HEK293T (cell line): ENCODE results near the gene IDE.

Experiments used
- CTCF ChIA-PET: fragments of 350-600 bp; formaldehyde crosslinking; extraction: SDS; loops from one replicate; lab custom pipeline; 2021; ENCODE audit warnings: antibody characterized with exemption, inconsistent platforms; lab: Yijun Ruan, JAX
- POLR2A ChIA-PET: fragments of 350-600 bp; formaldehyde crosslinking; extraction: SDS; loops from one replicate; lab custom pipeline; 2020; ENCODE audit warnings: antibody characterized with exemption, inconsistent platforms; lab: Yijun Ruan, JAX
- DNase-seq: peaks from one replicate; pipeline ENCODE4 v3.0.0; 2012; ENCODE audit warnings: mixed read lengths; ENCODE audit errors: extremely low spot score
- ARNT ChIP-seq: fragments of 450-650 bp; IDR thresholded peaks from 2 replicates; pipeline ENCODE4 v1.6.1; 2017; ENCODE audit warnings: mild to moderate bottlenecking
- BHLHE40 ChIP-seq: fragments of 450-650 bp; IDR thresholded peaks from 2 replicates; pipeline ENCODE4 v1.6.1; 2016; ENCODE audit warnings: mild to moderate bottlenecking, moderate library complexity, borderline replicate concordance
- CTBP1 ChIP-seq: fragments of 450-650 bp; IDR thresholded peaks from 2 replicates; pipeline ENCODE4 v1.6.1; 2016; ENCODE audit warnings: borderline replicate concordance
- ELF4 ChIP-seq: fragments of 450-650 bp; IDR thresholded peaks from 2 replicates; pipeline ENCODE4 v1.6.1; 2017; ENCODE audit warnings: antibody characterized with exemption
- FOXA1 ChIP-seq: fragments of 450-650 bp; IDR thresholded peaks from 2 replicates; pipeline ENCODE4 v1.6.1; 2016; ENCODE audit warnings: mild to moderate bottlenecking
- FOXK2 ChIP-seq: fragments of 450-650 bp; IDR thresholded peaks from 2 replicates; pipeline ENCODE4 v1.6.1; 2016; ENCODE audit warnings: mild to moderate bottlenecking
- FOXM1 ChIP-seq: fragments of 450-650 bp; IDR thresholded peaks from 2 replicates; pipeline ENCODE4 v1.6.1; 2017; ENCODE audit warnings: mild to moderate bottlenecking, borderline replicate concordance
- HDGF ChIP-seq: fragments of 450-650 bp; IDR thresholded peaks from 2 replicates; pipeline ENCODE4 v1.6.1; 2017; ENCODE audit warnings: antibody characterized with exemption, borderline replicate concordance
- L3MBTL2 ChIP-seq: fragments of 450-650 bp; conservative IDR thresholded peaks from 2 replicates; pipeline ENCODE4 v1.6.1; 2016; ENCODE audit warnings: mild to moderate bottlenecking
- LEF1 ChIP-seq: fragments of 450-650 bp; IDR thresholded peaks from 2 replicates; pipeline ENCODE4 v1.6.1; 2017; ENCODE audit warnings: mild to moderate bottlenecking, borderline replicate concordance
- NFRKB ChIP-seq: fragments of 450-650 bp; IDR thresholded peaks from 2 replicates; pipeline ENCODE4 v1.6.1; 2016; ENCODE audit warnings: mild to moderate bottlenecking, moderate library complexity
- SP1 ChIP-seq: fragments of 450-650 bp; IDR thresholded peaks from 2 replicates; pipeline ENCODE4 v1.6.1; 2017
- SUZ12 ChIP-seq: fragments of 450-650 bp; IDR thresholded peaks from 2 replicates; pipeline ENCODE4 v1.6.1; 2016; ENCODE audit warnings: mild to moderate bottlenecking
- TARDBP ChIP-seq: fragments of 450-650 bp; IDR thresholded peaks from 2 replicates; pipeline ENCODE4 v1.6.1; 2016
- ZNF384 ChIP-seq: fragments of 450-650 bp; IDR thresholded peaks from 2 replicates; pipeline ENCODE4 v1.6.1; 2016
- TF ChIP-seq, protein P1 (sequence below): fragments of 450-650 bp; IDR thresholded peaks from 2 replicates; pipeline ENCODE4 v1.6.1; 2016

IDE gene

DNA sequence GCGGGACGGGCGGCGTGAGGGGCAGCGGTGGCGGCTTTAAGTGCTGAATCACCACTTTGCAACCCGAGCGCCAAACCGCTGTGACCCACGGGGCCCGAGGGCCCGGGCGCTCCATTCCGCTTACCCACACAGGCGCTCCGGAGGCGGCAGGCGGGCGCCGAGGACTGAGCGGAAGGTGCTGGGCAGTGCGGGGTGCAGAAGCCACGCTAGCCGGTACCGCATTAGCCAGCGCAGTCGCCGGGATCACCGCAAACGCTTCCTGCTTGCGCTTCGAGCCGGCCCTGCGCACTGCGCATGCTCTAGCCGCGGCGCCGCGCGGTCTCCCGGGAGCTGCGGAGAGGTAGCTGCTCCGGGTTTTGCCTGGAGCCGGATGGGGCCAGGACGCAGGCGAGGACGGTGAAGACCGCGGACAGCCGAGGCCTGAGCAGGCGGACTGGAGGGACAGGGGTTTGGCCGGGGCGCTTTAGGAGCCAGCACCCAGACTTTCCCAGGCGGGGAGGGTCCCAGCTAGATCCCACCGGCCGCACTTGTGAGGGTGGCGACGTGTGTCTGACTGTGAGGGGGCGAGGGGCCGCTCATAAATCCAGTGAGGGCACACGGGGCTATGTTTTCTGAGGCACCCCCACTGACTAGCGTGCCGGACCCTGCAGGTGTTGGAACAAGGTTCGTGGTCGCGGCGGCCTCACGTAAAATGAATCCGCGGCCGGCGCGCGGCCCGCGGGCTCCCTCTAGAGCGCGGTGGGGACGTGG, at the start of gene IDE:
TSS of gene IDE (minus strand) at position 296 of the 750 bp plus-strand sequence. CDS start at position 222, 74 bp downstream.
- ChIA-PET CTCF (interaction anchor here (0.5 to 2.5 kb wide), 8 partner anchors 10 to 182 kb away, joined by 3 to 16 read pairs (median 3); no protein-coding TSS in a partner anchor), POLR2A (interaction anchor here (0.6 to 3.8 kb wide), 11 partner anchors 8 to 283 kb away, joined by 3 to 39 read pairs (median 4); partner anchors contain the start of genes CPEB3 and MARCHF5)
- TF ChIP-seq SP1 (no peak), ZNF384 (no peak), NFRKB (no peak), ELF4 (peak; percentile 56; the same call in 1 of the 2 replicates), FOXM1 (no peak), SUZ12 (no peak), LEF1 (no peak; the same call in 1 of the 2 replicates), CTBP1 (0 out of 2 replicates have a peak, but pooled peaks have one; percentile 50), L3MBTL2 (peak; percentile 85)
- TF ChIP-seq, protein P1, sequence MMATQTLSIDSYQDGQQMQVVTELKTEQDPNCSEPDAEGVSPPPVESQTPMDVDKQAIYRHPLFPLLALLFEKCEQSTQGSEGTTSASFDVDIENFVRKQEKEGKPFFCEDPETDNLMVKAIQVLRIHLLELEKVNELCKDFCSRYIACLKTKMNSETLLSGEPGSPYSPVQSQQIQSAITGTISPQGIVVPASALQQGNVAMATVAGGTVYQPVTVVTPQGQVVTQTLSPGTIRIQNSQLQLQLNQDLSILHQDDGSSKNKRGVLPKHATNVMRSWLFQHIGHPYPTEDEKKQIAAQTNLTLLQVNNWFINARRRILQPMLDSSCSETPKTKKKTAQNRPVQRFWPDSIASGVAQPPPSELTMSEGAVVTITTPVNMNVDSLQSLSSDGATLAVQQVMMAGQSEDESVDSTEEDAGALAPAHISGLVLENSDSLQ = no peak
- peak; percentile 94 for DNase-seq

DNA sequence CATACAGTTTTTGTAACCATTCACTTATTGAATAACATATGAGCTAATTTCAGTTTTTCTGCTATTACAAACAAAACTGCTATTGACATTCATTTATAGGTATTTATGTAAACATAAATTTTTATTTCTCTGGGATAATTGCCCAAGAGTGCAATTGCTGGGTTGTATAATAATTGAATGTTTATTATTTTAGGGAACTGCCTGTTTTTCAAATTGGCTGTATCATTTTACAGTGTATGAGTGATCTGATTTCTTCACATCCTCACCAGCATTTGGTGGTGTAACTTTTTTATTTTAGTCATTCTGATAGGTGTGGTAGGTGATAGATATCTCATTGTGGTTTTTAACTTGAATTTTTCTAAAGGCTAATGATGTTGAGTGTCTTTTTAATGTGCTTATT, 45.5 kb upstream of the IDE start:
- ChIA-PET CTCF (no interaction called here), POLR2A (no interaction called here)
- TF ChIP-seq, protein P1 = no peak
- TF ChIP-seq BHLHE40 = no peak
- no peak for TF ChIP-seq TARDBP
- no peak for TF ChIP-seq L3MBTL2
- TF ChIP-seq ELF4 = no peak
- no peak for TF ChIP-seq LEF1
- TF ChIP-seq ARNT = no peak

DNA sequence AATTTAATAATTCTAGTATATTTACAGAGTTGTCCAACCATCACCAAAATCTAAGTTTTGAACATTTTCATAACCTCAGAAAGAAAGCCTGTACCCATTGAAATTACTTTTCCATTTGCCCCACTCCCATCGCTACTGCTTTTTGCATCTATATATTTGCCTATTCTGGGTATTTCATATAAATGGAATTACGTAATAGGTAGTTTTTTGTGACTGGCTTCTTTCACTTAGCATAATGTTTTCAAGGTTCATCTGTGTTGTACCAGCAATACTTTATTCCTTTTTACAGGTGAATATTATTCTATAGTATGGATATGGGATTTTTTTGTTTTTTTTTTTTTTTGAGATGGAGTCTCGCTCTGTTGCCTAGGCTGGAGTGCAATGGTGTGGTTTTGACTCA, 41.6 kb upstream of the IDE start:
- DNase-seq = no peak
- TF ChIP-seq SUZ12 = no peak
- no peak for TF ChIP-seq FOXM1
- TF ChIP-seq CTBP1 = no peak
- TF ChIP-seq, protein P1 = no peak
- TF ChIP-seq HDGF = no peak
- TF ChIP-seq ELF4 = no peak
- no peak for TF ChIP-seq FOXK2
- no peak for TF ChIP-seq ZNF384
- no peak for TF ChIP-seq L3MBTL2
- TF ChIP-seq LEF1 = no peak
- TF ChIP-seq FOXA1 = no peak
- no peak for TF ChIP-seq NFRKB
- no peak for TF ChIP-seq SP1
- no peak for TF ChIP-seq ARNT
- ChIA-PET POLR2A (no interaction called here), CTCF (no interaction called here)

More for the DNA sequence above, 45.5 kb upstream of the IDE start:
- DNase-seq = no peak

DNA sequence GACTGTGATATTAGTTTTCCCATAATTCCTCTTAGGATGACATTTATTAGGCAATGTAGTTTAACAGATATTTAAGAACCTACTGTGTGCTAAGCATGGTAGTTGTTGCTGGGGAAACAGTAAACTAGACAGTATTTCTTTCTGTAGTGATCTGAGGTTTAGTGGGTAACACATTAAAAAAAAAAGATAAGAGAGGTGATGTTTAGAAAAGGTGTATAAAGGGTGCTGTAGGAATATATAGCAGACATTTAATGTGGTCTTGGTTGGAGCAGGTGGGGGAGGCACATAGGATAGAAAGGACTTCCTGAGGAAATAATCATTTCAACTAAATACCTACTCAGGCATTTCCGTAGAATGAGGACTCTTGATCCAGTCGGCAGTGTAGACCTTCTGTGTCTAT, 30.9 kb upstream of the IDE start:
- no peak for TF ChIP-seq SUZ12
- DNase-seq = no peak
- POLR2A ChIA-PET = no interaction called here
- CTCF ChIA-PET = no interaction called here

DNA sequence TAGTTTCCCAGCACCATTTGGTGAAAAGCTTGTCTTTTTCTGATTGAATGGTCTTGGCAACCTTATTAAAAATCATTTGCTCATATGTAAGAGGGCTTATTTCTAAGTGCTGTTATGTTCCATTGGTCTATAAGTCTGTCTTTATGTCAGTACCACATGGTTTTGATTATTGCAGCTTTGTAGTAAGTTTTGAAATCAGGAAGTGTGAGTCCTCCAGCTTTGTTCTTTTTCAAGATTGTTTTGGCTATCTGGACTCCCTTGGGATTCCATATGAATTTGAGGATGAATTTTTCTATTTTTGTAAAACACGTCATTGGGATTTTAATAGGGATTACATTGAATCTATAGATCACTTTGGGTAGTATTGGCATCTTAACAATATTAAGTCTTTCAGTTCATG, 24.4 kb upstream of the IDE start:
- ChIA-PET POLR2A (no interaction called here), CTCF (no interaction called here)
- no peak for DNase-seq
- no peak for TF ChIP-seq NFRKB
- no peak for TF ChIP-seq LEF1
- TF ChIP-seq FOXK2 = no peak
- no peak for TF ChIP-seq HDGF
- no peak for TF ChIP-seq CTBP1
- no peak for TF ChIP-seq ARNT
- TF ChIP-seq ELF4 = no peak
- no peak for TF ChIP-seq FOXM1
- TF ChIP-seq FOXA1 = no peak
- no peak for TF ChIP-seq TARDBP
- no peak for TF ChIP-seq ZNF384
- TF ChIP-seq SP1 = no peak
- no peak for TF ChIP-seq BHLHE40

DNA sequence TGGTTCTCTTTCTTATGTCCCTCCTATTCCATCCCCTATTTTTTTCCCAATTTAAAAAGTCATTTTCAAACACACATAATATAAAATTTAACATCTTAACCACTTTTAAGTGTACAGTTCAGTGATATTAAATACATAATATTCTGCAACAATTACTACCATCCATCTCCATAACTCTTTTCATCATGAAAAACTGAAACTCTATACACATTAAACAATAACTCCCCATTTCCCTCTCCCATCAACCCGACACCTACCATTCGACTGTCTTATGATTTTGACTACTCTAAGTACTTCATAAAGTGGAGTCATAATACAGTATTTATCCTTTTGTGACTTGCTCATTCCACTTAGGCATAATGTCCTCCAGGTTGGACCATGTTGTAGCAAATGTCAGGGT, 21.6 kb upstream of the IDE start:
- TF ChIP-seq FOXM1 (no peak), ARNT (no peak), NFRKB (no peak), SUZ12 (no peak), ZNF384 (no peak), LEF1 (no peak), CTBP1 (no peak), TARDBP (no peak)
- no peak for DNase-seq
- POLR2A ChIA-PET = interaction anchor here (1.1 kb wide), 1 partner anchor 22 kb away, joined by 3 read pairs; no protein-coding TSS in a partner anchor
- CTCF ChIA-PET = no interaction called here
